ENCODE data around the gene UBASH3A. TPM values are rescaled to one million over a fixed set of nuclear protein-coding genes. Genes with fewer than 3 reads are reported as not detected.

Gene UBASH3A
- total RNA-seq, 1 donor from 2014 or later, result 6.4 TPM

GRCh38 chr21:42446531-42446930, 42.8 kb downstream of the UBASH3A start:
- H3K4me1 ChIP-seq, result no peaks in the 10 kb centered on the region
- no peak overlapping the region for H3K4me3 ChIP-seq
- no peak overlapping the region for H3K27ac ChIP-seq
- DNase-seq (ENCODE audit: extremely low spot score in 2 of 2), result no peak
- H3K36me3 ChIP-seq, result no peaks in the 10 kb centered on the region
- intact Hi-C loops (cut with DNase I), result no loop called here
- H3K27me3 ChIP-seq, result no peaks in the 10 kb centered on the region
- TF ChIP-seq POLR2AphosphoS5 (IDR thresholded peaks at IDR 0.05; ENCODE audit: insufficient read depth in 1 of 2, low read depth in 1 of 2) (no peak), CTCF (IDR thresholded peaks at IDR 0.05) (no peak), POLR2A (IDR thresholded peaks at IDR 0.05) (no peak)
- H3K9me3 ChIP-seq, result no peaks in the 10 kb centered on the region

GRCh38 chr21:42447182-42447581, 43.5 kb downstream of the UBASH3A start:
- intact Hi-C loops (cut with DNase I), result no loop called here
- no peak for TF ChIP-seq CTCF (IDR thresholded peaks at IDR 0.05)
- TF ChIP-seq POLR2AphosphoS5 (IDR thresholded peaks at IDR 0.05; ENCODE audit: insufficient read depth in 1 of 2, low read depth in 1 of 2), result no peak
- TF ChIP-seq POLR2A (IDR thresholded peaks at IDR 0.05), result no peak
- Histone ChIP-seq H3K27me3 (no peaks in the 10 kb centered on the region), H3K4me3 (no peak overlapping the region), H3K4me1 (no peaks in the 10 kb centered on the region), H3K27ac (no peak overlapping the region), H3K36me3 (no peaks in the 10 kb centered on the region), H3K9me3 (no peaks in the 10 kb centered on the region)
- no peak for DNase-seq (ENCODE audit: extremely low spot score in 2 of 2)

- Histone ChIP-seq H3K4me3 (no peak overlapping the region), H3K4me1 (no peaks in the 10 kb centered on the region), H3K27me3 (no peaks in the 10 kb centered on the region), H3K9me3 (no peaks in the 10 kb centered on the region), H3K27ac (no peak overlapping the region), H3K36me3 (no peaks in the 10 kb centered on the region)
- intact Hi-C loops (cut with DNase I), result no loop called here
- no peak for DNase-seq (ENCODE audit: extremely low spot score in 2 of 2)
- TF ChIP-seq POLR2A (IDR thresholded peaks at IDR 0.05), result no peak
- no peak for TF ChIP-seq CTCF (IDR thresholded peaks at IDR 0.05)
- no peak for TF ChIP-seq POLR2AphosphoS5 (IDR thresholded peaks at IDR 0.05; ENCODE audit: insufficient read depth in 1 of 2, low read depth in 1 of 2)
Measured at GRCh38 chr21:42447732-42448131, 44.0 kb downstream of the UBASH3A start.

GRCh38 chr21:42448686-42449085, 45.0 kb downstream of the UBASH3A start:
- Histone ChIP-seq H3K4me3 (no peak overlapping the region), H3K27ac (no peak overlapping the region), H3K27me3 (no peaks in the 10 kb centered on the region), H3K36me3 (no peaks in the 10 kb centered on the region), H3K9me3 (no peaks in the 10 kb centered on the region), H3K4me1 (no peaks in the 10 kb centered on the region)
- no peak for TF ChIP-seq POLR2AphosphoS5 (IDR thresholded peaks at IDR 0.05; ENCODE audit: insufficient read depth in 1 of 2, low read depth in 1 of 2)
- TF ChIP-seq CTCF (IDR thresholded peaks at IDR 0.05), result no peak
- no peak for TF ChIP-seq POLR2A (IDR thresholded peaks at IDR 0.05)
- no peak for DNase-seq (ENCODE audit: extremely low spot score in 2 of 2)
- intact Hi-C loops (cut with DNase I), result no loop called here

- intact Hi-C loops (cut with DNase I), result no loop called here
- Histone ChIP-seq H3K4me1 (no peaks in the 10 kb centered on the region), H3K36me3 (no peaks in the 10 kb centered on the region), H3K27me3 (no peaks in the 10 kb centered on the region), H3K27ac (no peak overlapping the region), H3K4me3 (no peak overlapping the region), H3K9me3 (no peaks in the 10 kb centered on the region)
- DNase-seq (ENCODE audit: extremely low spot score in 2 of 2), result no peak
- TF ChIP-seq POLR2AphosphoS5 (IDR thresholded peaks at IDR 0.05; ENCODE audit: insufficient read depth in 1 of 2, low read depth in 1 of 2) (no peak), POLR2A (IDR thresholded peaks at IDR 0.05) (no peak), CTCF (IDR thresholded peaks at IDR 0.05) (no peak)
Measured at GRCh38 chr21:42451941-42452340, 48.2 kb downstream of the UBASH3A start.
